ENCODE results near the gene LRRC8A.
A peak's percentile ranks its signal among the peaks of the same experiment; 100 is the strongest.

The LRRC8A gene

DNA sequence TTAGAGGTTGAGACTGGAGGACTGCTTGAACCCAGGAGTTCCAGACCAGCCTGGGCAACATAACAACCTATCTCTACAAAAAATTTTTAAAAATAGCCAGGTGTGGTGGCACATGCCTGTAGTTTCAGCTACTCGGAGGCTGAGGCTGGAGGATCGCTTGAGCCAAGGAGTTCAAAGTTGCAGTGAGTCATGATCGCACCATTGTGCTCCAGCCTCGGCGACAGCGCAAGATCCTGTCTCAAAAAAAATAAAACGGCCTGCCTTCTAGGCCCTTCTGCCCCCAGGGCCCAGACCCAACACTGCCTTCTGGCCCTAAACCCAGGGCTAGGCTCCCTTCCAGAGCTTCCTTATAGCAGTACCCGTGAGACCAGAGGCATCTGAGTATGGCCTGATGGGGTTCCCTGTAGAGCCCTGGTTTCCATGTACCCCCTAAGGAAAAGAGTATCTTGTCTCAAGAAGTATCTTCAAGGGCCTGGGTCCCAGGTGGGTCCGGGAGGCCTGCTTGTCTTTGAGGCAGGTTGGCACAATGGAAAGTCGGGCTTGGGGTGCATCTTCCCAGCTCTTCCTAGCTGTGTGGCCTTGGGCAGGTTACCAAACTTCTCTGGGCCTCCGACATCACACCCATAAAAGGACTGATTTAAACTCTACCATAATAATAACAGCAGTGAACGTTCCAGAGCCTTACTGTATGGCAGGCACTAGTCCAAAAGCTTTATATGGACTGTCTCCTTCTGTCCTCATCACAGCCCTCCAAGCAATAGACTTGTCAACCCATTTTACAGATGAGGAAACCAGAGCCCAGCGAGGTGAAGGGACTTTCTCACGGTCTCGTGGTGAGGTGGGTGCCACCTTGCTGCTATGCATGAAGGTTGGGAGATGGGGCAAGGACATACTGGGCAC lies 9.6 kb downstream of the LRRC8A start:
- TF ChIP-seq, protein P1, sequence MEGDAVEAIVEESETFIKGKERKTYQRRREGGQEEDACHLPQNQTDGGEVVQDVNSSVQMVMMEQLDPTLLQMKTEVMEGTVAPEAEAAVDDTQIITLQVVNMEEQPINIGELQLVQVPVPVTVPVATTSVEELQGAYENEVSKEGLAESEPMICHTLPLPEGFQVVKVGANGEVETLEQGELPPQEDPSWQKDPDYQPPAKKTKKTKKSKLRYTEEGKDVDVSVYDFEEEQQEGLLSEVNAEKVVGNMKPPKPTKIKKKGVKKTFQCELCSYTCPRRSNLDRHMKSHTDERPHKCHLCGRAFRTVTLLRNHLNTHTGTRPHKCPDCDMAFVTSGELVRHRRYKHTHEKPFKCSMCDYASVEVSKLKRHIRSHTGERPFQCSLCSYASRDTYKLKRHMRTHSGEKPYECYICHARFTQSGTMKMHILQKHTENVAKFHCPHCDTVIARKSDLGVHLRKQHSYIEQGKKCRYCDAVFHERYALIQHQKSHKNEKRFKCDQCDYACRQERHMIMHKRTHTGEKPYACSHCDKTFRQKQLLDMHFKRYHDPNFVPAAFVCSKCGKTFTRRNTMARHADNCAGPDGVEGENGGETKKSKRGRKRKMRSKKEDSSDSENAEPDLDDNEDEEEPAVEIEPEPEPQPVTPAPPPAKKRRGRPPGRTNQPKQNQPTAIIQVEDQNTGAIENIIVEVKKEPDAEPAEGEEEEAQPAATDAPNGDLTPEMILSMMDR (IDR thresholded peaks at IDR 0.05; ENCODE audit: low read depth, low read length), result no peak
- TF ChIP-seq, protein P2, sequence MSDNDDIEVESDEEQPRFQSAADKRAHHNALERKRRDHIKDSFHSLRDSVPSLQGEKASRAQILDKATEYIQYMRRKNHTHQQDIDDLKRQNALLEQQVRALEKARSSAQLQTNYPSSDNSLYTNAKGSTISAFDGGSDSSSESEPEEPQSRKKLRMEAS (IDR thresholded peaks at IDR 0.05; ENCODE audit: low read depth, low read length), result no peak
- TF ChIP-seq POLR2A (IDR thresholded peaks at IDR 0.05; ENCODE audit: extremely low read depth, insufficient read length) (no peak), MYC (IDR thresholded peaks at IDR 0.05; ENCODE audit: low read depth, low read length) (no peak)
- no peak for DNase-seq (ENCODE audit: low read depth)
- no peak overlapping the region for H3K4me3 ChIP-seq (ENCODE audit: low read depth, low read length)

DNA sequence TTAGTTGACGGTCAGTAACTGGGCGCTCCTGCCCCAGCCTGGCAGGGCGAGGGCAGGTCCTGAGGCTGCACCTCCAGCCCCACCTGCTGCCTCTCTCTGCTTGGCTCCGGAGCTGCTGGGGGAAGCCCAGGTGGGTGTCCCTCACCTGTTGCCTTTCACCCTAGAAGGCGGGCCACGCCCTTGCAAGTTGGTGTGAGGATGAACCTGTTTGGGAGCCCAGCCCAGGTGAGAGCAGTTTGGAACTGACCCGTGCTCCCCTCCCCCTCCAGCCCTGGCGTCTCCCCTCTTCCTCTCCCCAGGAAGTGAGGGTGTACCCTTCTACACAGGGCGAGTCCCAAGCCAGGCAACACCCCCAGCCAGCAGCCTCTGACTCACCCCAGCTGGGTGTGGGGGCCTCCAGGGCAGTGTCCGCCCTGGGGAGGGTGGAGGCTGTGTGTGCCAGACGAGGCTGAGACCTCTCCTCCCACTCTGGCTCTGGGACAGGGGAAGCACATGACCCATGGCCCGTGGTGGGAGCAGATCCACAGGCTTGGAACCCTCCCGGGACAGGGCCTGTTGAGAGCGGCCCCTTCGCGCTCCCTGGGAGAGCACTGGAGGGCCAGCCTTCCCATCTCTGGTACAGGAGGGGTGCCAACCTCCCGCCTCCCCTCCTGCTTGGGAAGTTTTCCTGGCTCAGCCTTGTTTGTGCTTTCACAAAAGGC lies 10.4 kb downstream of the LRRC8A start:
- DNase-seq (ENCODE audit: low read depth), result peak; percentile 86
- no peak overlapping the region for H3K4me3 ChIP-seq (ENCODE audit: low read depth, low read length)
- TF ChIP-seq, protein P2 (IDR thresholded peaks at IDR 0.05; ENCODE audit: low read depth, low read length), result peak; percentile 29; the same call in 1 of the 2 replicates
- TF ChIP-seq, protein P1 (IDR thresholded peaks at IDR 0.05; ENCODE audit: low read depth, low read length), result no peak
- TF ChIP-seq MYC (IDR thresholded peaks at IDR 0.05; ENCODE audit: low read depth, low read length) (peak; percentile 46), POLR2A (IDR thresholded peaks at IDR 0.05; ENCODE audit: extremely low read depth, insufficient read length) (no peak)

DNA sequence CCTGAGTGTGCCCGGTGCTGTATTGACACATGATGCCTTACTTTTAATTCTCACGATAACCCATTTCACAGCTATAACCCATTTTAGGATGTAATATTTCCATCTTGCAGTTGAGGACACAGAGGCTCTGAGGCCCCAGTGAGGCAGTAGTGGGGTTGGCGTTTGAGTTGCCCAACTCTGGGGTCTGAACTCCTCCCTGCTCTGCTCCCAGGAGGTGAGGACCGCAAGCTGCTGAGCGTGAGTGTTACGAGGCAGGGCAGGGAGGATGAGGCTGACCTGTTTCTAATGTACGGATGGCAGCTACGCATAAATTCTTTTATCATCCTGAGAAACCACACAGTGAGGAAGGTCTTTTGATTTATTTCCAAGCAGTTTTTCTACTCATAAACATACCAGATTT lies 11.4 kb downstream of the LRRC8A start:
- TF ChIP-seq POLR2A (IDR thresholded peaks at IDR 0.05; ENCODE audit: extremely low read depth, insufficient read length) (no peak), MYC (IDR thresholded peaks at IDR 0.05; ENCODE audit: low read depth, low read length) (no peak)
- TF ChIP-seq, protein P2 (IDR thresholded peaks at IDR 0.05; ENCODE audit: low read depth, low read length), result no peak
- TF ChIP-seq, protein P1 (IDR thresholded peaks at IDR 0.05; ENCODE audit: low read depth, low read length), result no peak
- peak; percentile 84 for DNase-seq (ENCODE audit: low read depth)

DNA sequence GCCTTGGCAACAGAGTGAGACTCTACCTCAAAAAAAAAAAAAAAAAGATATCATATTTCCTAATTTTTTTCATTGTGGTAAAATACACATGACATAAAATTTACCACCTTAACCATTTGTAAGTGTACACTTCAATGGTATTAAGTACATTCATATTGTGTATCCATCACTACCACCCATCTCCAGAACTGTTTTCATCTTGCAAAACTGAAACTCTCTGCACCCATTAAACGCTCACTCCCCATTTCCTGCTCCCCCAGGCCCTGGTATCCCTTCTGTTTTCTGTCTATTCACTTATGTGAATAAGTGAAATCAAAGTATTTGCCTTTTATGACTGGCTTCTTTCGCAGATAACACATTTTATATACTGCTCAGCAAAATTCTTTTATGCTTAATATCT lies 12.8 kb downstream of the LRRC8A start:
- no peak overlapping the region for H3K4me3 ChIP-seq (ENCODE audit: low read depth, low read length)
- no peak for TF ChIP-seq MYC (IDR thresholded peaks at IDR 0.05; ENCODE audit: low read depth, low read length)
- TF ChIP-seq POLR2A (IDR thresholded peaks at IDR 0.05; ENCODE audit: extremely low read depth, insufficient read length), result no peak
- TF ChIP-seq, protein P1 (IDR thresholded peaks at IDR 0.05; ENCODE audit: low read depth, low read length), result no peak
- DNase-seq (ENCODE audit: low read depth), result no peak

More for the DNA sequence above, 11.4 kb downstream of the LRRC8A start:
- H3K4me3 ChIP-seq (ENCODE audit: low read depth, low read length), result no peak overlapping the region

DNA sequence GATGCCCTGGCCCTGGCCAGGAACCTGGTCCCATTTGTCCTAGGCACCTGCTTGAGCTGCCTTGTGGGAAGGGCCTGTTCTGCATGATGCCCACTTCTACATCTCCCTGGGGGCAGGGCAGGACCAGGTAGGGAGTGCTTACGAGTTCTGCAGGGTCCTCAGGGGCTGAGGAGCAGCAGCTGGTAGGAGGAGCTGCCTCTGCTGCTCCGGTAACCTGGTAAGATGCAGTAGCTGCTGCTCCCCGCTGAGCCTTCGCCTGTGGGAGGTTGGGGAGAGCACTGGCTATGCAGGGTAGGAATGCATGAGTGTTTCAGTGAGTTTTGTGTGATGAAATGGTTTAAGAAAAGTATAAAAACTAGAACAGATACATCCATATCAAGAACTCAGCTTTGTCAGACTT lies 13.6 kb downstream of the LRRC8A start:
- TF ChIP-seq POLR2A (IDR thresholded peaks at IDR 0.05; ENCODE audit: extremely low read depth, insufficient read length) (no peak), MYC (IDR thresholded peaks at IDR 0.05; ENCODE audit: low read depth, low read length) (no peak)
- TF ChIP-seq, protein P1 (IDR thresholded peaks at IDR 0.05; ENCODE audit: low read depth, low read length), result no peak
- TF ChIP-seq, protein P2 (IDR thresholded peaks at IDR 0.05; ENCODE audit: low read depth, low read length), result no peak
- no peak overlapping the region for H3K4me3 ChIP-seq (ENCODE audit: low read depth, low read length)
- DNase-seq (ENCODE audit: low read depth), result no peak
